Ishikawa (cell line): ENCODE results near the gene TOP1.

ENCODE experiments used
- CEBPB ChIP-seq: IDR thresholded peaks from 2 replicates; pipeline ENCODE4 v1.6.1; 2012
- CREB1 ChIP-seq: IDR thresholded peaks from 2 replicates; pipeline ENCODE4 v1.6.1; 2012; ENCODE audit warnings: low read depth
- EGR1 ChIP-seq: IDR thresholded peaks from 2 replicates; pipeline ENCODE4 v1.6.1; 2012
- EP300 ChIP-seq: IDR thresholded peaks from 2 replicates; pipeline ENCODE4 v1.6.1; 2012; ENCODE audit warnings: borderline replicate concordance
- FOXM1 ChIP-seq: IDR thresholded peaks from 2 replicates; pipeline ENCODE4 v1.6.1; 2012; ENCODE audit warnings: low read depth, borderline replicate concordance
- MAX ChIP-seq: IDR thresholded peaks from 2 replicates; pipeline ENCODE4 v1.6.1; 2012
- NFIC ChIP-seq: IDR thresholded peaks from 2 replicates; pipeline ENCODE4 v1.6.1; 2012
- RAD21 ChIP-seq: IDR thresholded peaks from 2 replicates; pipeline ENCODE4 v1.6.1; 2012; ENCODE audit warnings: low read depth
- TAF1 ChIP-seq: IDR thresholded peaks from 2 replicates; pipeline ENCODE4 v1.6.1; 2012; ENCODE audit warnings: low read depth, mild to moderate bottlenecking
- TCF12 ChIP-seq: IDR thresholded peaks from 2 replicates; pipeline ENCODE4 v1.6.1; 2012; ENCODE audit warnings: low read depth
- TEAD4 ChIP-seq: IDR thresholded peaks from 2 replicates; pipeline ENCODE4 v1.6.1; 2012
- YY1 ChIP-seq: IDR thresholded peaks from 2 replicates; pipeline ENCODE4 v1.6.1; 2012; ENCODE audit warnings: low read depth
- ZBTB7A ChIP-seq: IDR thresholded peaks from 2 replicates; pipeline ENCODE4 v1.6.1; 2012; ENCODE audit warnings: low read depth
- TF ChIP-seq, protein P1 (sequence below): IDR thresholded peaks from 2 replicates; pipeline ENCODE4 v1.6.1; 2012; ENCODE audit warnings: low read depth, mild to moderate bottlenecking
- TF ChIP-seq, protein P2 (sequence below): IDR thresholded peaks from 2 replicates; pipeline ENCODE4 v1.6.1; 2012

The TOP1 gene

DNA sequence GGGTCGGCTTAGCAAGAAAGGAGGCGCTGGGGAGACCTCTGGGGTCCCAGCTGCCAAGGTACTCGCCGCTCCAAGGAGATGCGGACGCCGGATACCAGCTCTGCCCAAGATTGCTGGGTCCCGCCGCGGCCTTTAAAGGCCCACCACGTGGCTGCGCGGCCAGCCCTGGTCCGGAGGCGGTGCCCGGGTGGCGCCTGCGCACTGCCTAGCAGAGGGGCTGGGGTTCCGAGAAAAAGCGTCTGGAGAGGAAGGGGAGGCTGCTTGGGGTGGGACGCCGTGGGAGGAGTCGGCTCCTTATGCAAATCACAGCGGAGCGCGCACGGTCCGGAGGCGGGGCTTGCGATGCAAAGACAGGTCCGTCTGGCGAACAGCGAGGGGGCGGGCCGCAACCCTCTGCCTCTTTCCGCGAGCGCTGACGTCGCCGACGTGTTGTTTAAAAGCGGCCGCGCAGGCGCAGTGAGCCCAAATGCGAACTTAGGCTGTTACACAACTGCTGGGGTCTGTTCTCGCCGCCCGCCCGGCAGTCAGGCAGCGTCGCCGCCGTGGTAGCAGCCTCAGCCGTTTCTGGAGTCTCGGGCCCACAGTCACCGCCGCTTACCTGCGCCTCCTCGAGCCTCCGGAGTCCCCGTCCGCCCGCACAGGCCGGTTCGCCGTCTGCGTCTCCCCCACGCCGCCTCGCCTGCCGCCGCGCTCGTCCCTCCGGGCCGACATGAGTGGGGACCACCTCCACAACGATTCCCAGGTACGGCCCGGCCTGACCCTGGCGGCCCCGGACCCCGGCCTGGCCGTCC is at the start of gene TOP1:
Gene TOP1, plus strand, starts transcription at position 464 of the 791 bp plus-strand sequence. Its CDS starts 246 bp downstream, at position 710.
- TF ChIP-seq RAD21 (no peak), NFIC (no peak), TAF1 (peak; percentile 92), CREB1 (peak; percentile 64), TEAD4 (no peak), CEBPB (peak; percentile 69; the same call in 1 of the 2 replicates), TCF12 (no peak; the same call in 1 of the 2 replicates), ZBTB7A (peak; percentile 5; the same call in 1 of the 2 replicates), MAX (peak; percentile 98), EGR1 (no peak), FOXM1 (no peak), EP300 (0 out of 2 replicates have a peak, but pooled peaks have one; percentile 9), YY1 (no peak)
- TF ChIP-seq, protein P1, sequence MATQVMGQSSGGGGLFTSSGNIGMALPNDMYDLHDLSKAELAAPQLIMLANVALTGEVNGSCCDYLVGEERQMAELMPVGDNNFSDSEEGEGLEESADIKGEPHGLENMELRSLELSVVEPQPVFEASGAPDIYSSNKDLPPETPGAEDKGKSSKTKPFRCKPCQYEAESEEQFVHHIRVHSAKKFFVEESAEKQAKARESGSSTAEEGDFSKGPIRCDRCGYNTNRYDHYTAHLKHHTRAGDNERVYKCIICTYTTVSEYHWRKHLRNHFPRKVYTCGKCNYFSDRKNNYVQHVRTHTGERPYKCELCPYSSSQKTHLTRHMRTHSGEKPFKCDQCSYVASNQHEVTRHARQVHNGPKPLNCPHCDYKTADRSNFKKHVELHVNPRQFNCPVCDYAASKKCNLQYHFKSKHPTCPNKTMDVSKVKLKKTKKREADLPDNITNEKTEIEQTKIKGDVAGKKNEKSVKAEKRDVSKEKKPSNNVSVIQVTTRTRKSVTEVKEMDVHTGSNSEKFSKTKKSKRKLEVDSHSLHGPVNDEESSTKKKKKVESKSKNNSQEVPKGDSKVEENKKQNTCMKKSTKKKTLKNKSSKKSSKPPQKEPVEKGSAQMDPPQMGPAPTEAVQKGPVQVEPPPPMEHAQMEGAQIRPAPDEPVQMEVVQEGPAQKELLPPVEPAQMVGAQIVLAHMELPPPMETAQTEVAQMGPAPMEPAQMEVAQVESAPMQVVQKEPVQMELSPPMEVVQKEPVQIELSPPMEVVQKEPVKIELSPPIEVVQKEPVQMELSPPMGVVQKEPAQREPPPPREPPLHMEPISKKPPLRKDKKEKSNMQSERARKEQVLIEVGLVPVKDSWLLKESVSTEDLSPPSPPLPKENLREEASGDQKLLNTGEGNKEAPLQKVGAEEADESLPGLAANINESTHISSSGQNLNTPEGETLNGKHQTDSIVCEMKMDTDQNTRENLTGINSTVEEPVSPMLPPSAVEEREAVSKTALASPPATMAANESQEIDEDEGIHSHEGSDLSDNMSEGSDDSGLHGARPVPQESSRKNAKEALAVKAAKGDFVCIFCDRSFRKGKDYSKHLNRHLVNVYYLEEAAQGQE = no peak
- TF ChIP-seq, protein P2, sequence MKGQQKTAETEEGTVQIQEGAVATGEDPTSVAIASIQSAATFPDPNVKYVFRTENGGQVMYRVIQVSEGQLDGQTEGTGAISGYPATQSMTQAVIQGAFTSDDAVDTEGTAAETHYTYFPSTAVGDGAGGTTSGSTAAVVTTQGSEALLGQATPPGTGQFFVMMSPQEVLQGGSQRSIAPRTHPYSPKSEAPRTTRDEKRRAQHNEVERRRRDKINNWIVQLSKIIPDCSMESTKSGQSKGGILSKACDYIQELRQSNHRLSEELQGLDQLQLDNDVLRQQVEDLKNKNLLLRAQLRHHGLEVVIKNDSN = peak; percentile 90

DNA sequence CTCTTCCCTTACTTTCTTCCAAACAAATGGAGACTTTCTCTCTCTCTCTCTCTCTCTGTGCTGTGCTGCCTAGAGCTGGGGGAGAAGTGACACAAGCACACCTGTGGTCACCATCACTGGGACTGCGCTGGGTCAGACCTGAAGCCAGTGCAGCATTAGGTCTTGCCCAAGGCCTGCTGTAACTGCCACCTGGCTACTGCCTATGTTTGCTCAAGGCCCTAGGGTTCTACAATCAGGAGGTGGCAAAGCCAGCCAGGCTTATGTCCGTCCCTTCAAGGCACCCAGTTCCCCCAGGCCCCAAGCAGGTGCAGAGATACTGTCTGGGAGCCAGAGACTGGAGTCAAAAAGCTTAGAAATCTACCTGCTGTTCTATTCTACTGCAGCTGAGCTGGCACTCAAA is 49.4 kb upstream of the TOP1 start:
- TF ChIP-seq, protein P1 = no peak
- TF ChIP-seq EGR1 (no peak), EP300 (no peak), CEBPB (no peak), CREB1 (no peak), NFIC (no peak), RAD21 (no peak), ZBTB7A (no peak), TEAD4 (no peak)
- TF ChIP-seq, protein P2 = no peak

GRCh38 chr20:40980106-40980827 is 48.4 kb upstream of the TOP1 start:
- TF ChIP-seq NFIC = no peak

DNA sequence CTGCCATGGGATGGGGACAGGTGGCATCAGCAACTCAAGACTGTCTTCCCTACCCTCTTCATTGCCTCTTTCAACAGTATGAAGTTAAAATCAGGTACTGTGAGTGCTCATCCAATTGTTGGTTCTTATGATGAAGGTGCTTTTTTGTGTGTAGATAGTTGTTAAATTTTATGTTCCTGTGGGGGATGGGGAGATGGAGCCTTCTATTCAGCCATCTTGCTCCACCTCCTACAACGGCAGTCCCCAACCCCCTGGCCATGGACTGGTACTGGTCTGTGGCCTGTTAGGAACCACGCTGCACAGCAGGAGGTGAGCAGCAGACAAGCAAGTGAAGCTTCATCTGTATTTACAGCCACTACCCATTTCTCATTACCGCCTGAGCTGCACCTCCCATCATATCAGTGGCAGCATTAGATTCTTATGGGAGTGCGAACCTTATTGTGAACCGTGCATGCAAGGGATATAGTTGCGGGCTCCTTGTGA is 47.8 kb upstream of the TOP1 start:
- TF ChIP-seq TEAD4 (no peak), YY1 (no peak), MAX (no peak), EGR1 (no peak)
- TF ChIP-seq, protein P2 = no peak

- TF ChIP-seq EP300 (no peak), ZBTB7A (no peak), RAD21 (no peak), TCF12 (no peak), YY1 (no peak), CREB1 (no peak), TAF1 (no peak), MAX (no peak), CEBPB (no peak)
- TF ChIP-seq, protein P1 = no peak
- TF ChIP-seq, protein P2 = no peak
Observed at GRCh38 chr20:40982415-40983145, 46.0 kb upstream of the TOP1 start.
